Measurements from ENCODE around the gene RBP4.

Gene RBP4

GRCh38 chr10:93568105-93568390 lies 33.0 kb downstream of the RBP4 start:
- DNase-seq (ENCODE audit: low read depth), result no peak
- no peak for TF ChIP-seq CTCF (conservative IDR thresholded peaks at IDR 0.05; ENCODE audit: low read depth, low read length)
- no peak overlapping the region for H3K4me3 ChIP-seq (ENCODE audit: low read depth, low read length)

GRCh38 chr10:93567277-93568104 lies 33.5 kb downstream of the RBP4 start:
- H3K4me3 ChIP-seq (ENCODE audit: low read depth, low read length), result no peak overlapping the region
- no peak for TF ChIP-seq CTCF (conservative IDR thresholded peaks at IDR 0.05; ENCODE audit: low read depth, low read length)
- no peak for DNase-seq (ENCODE audit: low read depth)

GRCh38 chr10:93566435-93567276 lies 34.4 kb downstream of the RBP4 start, which contains the start of gene FFAR4:
Gene FFAR4, plus strand, starts transcription at chr10:93566665. Its CDS starts 56 bp downstream, at chr10:93566721.
- DNase-seq (ENCODE audit: low read depth), result no peak
- H3K4me3 ChIP-seq (ENCODE audit: low read depth, low read length), result no peak within 1 kb of the TSS
- no peak for TF ChIP-seq CTCF (conservative IDR thresholded peaks at IDR 0.05; ENCODE audit: low read depth, low read length)

GRCh38 chr10:93565446-93565845 lies 35.6 kb downstream of the RBP4 start:
- DNase-seq (ENCODE audit: low read depth), result no peak
- TF ChIP-seq CTCF (conservative IDR thresholded peaks at IDR 0.05; ENCODE audit: low read depth, low read length), result no peak
- H3K4me3 ChIP-seq (ENCODE audit: low read depth, low read length), result no peak overlapping the region

GRCh38 chr10:93560541-93560940 lies 40.5 kb downstream of the RBP4 start:
- no peak for TF ChIP-seq CTCF (conservative IDR thresholded peaks at IDR 0.05; ENCODE audit: low read depth, low read length)
- no peak for DNase-seq (ENCODE audit: low read depth)
- no peak overlapping the region for H3K4me3 ChIP-seq (ENCODE audit: low read depth, low read length)

- no peak for DNase-seq (ENCODE audit: low read depth)
- TF ChIP-seq CTCF (conservative IDR thresholded peaks at IDR 0.05; ENCODE audit: low read depth, low read length), result no peak
- H3K4me3 ChIP-seq (ENCODE audit: low read depth, low read length), result no peak overlapping the region
These were observed 41.5 kb downstream of the RBP4 start for GRCh38 chr10:93559490-93559889.
